Glomerular visceral epithelial cell (primary cell): ENCODE measurements around the gene LIN7B.
"Not testable (repeated sequence)": the region's sequence is repeated elsewhere in the genome, so short reads cannot be mapped to it uniquely, and the experiment has no call there.

Experiments used
- DNase-seq: peaks from one replicate; pipeline ENCODE4 v3.0.0-alpha.2; 2016; ENCODE audit errors: extremely low spot score

LIN7B gene

DNA sequence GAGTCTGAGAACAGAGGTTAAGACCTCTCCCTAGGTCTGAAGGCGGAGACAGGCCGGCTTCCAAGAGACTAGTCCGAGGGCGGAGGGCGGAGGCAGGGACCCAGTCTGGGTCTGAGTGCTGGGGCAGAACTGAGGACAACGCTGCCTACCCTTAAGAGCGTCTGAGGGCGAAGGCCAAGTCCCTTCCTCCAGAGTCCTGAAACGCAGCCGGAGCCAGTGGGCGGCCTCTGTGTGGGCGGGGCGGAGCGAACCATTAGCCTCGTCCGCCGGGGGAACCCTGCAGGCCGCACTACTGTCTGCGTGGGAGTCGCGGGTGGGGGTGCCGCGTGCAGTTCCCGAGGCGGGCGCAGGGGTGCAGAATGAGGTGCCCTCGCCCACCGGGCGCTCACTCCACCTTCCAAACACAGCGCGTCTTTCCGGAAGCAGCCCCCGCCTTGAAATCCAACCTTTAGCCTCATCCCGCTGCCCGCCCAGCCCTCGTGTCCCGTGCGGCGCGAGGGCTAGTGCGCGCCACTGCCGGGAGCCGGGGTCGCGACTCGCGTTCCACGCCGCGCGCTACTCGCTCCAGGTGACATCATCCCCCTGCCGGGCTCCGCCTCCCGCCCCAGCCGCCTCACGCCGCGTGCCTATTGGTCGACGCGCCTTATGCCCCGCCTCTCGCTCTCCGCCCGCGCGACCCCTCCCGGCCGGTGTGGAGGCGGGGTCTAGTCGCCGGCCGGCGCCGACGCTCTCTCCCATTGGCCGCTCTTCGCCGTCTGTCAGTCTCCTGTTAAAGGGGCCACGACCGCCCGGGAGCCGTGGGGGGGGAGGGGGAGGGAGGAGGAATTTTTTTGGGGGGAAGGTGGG lies 4.6 kb downstream of the LIN7B start, which contains the start of gene C19orf73:
Gene C19orf73 (minus strand): TSS at position 579 of the 846 bp plus-strand sequence. CDS start 121 bp downstream, at position 458.
- DNase-seq, result peak; percentile 96

DNA sequence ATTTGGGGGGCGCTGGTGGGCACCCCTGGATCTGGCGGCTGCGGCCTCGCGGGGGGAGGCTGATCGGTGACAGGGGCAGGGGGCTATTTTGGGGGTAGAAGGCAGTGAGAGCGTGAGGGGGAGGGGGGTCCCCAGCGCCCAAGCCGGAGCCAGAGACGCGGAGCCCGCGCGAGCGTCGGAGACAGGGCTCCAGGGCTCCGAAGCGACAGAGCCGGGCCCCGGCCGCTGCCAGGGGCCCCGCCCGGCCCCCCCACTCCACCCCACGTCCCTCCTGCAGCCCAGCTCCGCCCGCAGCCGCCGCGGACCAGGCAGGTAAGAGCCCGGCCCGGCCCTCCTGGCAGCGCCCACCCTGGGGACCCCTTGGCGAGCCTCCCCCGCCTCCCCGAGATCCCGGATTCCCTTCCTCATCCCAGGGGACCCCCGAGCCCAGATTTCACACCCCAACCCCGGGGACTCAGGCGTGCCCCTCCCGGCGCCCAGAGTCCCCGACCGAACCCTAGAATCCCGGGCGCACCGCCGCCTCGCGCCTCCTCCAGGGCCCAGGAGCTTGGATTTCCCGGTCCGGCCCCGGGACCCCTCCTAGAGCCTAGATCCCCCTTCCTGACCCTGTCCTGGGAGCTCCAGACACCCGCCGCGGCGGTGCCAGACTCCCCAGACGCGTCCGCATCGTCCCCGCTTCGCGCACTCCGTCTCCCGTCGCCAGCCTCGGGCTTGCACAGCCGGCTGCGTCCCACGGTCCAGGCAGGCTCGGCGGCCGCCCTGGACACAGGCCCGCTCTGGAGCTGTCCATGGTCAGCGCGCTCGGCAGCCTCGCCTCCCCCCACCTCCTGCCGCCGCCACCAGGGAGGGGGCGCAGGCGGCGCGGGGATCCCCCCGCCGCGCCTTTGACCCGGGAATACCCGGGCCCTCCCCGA lies 5.5 kb downstream of the LIN7B start, which contains the start of gene PPFIA3:
Gene PPFIA3 (plus strand): TSS at position 134 of the 914 bp plus-strand sequence. CDS start 8,330 bp downstream, outside the sequence.
- DNase-seq, result peak; percentile 61

- DNase-seq, result no peak
These were observed 6.1 kb downstream of the LIN7B start for GRCh38 chr19:49120325-49120683.

DNA sequence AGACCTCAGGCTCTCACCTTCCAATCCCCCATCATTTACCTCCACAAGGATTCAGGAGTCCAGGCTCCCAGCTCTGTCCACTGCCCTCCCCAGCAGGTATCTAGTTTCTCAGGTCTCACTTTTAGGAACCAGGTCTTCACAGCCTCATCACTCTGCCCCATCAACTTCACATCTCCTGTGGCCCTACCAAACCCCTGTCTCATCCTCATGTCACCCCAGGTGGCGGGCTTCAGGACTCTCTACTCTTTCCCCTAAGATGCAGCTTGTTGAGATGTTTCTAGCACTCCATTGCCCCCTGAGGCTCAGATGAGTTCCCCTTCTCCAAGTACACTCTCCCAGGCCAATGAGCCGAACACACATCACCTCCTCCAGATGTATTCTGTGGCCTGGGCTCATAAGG lies 6.7 kb downstream of the LIN7B start:
- no peak for DNase-seq

DNA sequence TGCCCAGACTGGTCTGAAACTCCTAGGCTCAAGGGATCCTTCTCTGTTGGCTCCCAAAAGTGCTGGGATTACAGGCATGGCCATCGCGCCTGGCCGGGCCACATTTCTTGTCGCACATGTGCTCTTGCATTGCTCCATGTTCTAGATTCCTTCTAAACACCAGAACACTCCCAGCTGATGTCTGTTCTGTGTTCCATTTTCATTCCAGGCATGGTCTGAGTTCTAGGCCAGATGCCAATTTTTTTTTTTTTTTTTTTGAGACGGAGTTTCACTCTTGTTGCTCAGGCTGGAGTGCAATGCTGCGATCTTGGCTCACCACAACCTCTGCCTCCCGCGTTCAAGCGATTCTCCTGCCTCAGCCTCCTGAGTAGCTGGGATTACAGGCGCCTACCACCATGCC lies 7.7 kb downstream of the LIN7B start:
- not testable (repeated sequence) for DNase-seq

GRCh38 chr19:49123285-49123684 lies 9.1 kb downstream of the LIN7B start:
- DNase-seq, result not testable (repeated sequence)

DNA sequence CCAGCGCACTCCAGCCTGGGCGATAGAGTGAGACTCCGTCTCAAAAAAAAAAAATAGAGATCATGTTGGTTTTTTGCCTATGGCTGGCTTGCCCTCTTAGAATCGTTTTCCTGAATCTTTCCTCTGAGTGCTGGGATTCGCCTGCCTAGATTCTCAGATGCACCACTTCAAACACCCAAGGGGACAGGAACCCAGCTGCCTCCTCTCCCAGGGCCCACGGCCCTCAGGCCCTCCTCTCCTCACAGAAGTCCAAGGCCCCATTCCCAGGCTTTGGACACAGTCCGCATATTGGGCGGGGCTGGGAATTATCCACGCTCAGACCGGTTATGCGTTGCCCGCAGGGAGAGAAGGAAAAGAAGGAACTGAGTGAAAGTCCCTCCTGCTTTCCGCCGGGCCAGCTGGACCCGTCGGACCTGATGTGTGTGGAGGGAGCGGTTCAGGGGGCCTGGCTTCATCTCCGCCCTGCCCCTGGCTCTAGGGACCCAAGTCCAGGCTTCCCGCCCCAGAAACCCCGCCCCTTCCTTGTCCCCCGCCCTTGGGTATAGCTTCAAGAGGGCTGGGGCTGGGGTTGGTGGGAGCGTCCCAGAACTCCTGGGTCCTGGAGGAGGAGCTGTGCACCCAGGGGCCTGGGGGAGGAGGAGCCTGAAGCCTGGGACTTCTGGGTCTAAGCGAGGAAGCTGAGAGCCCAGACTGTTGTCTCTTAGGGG lies 11.0 kb downstream of the LIN7B start:
- no peak for DNase-seq

DNA sequence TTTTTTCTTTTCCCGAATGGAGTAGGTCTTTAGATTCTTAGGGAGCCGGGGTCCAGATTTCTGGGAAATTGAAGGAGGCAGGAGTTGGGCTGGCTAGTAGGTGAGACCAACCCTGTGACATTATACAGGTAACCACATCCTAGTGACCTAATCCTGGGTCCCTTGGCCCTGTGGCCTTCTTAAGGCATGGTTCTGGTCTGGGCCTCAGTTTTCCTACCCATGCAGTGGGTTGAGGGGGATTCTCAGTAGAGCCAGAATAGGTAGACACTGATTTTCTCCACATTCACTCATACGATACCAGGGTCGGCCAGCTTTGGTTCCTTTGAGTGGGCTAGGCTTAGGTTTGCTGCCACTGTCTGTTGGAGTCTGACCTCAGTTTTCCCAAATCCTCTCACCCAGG lies 12.4 kb downstream of the LIN7B start:
- no peak for DNase-seq

DNA sequence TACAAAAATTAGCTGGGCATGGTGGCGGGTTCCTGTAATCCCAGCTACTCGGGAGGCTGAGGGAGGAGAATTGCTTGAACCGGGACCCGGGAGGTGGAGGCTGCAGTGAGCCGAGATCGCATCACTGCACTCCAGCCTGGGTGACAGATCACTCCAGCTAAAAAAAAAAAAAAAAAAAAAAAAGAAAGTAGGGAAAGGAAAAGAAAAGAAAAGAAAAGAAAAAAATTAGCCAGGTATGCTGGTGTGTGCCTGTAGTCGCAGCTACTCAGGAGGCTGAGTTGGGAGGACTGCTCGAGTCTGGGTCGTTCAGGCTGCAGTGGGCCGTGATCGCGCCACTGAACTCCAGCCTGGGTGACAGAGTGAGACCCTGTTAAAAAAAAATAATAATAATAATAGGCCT lies 13.1 kb downstream of the LIN7B start:
- DNase-seq, result not testable (repeated sequence)

DNA sequence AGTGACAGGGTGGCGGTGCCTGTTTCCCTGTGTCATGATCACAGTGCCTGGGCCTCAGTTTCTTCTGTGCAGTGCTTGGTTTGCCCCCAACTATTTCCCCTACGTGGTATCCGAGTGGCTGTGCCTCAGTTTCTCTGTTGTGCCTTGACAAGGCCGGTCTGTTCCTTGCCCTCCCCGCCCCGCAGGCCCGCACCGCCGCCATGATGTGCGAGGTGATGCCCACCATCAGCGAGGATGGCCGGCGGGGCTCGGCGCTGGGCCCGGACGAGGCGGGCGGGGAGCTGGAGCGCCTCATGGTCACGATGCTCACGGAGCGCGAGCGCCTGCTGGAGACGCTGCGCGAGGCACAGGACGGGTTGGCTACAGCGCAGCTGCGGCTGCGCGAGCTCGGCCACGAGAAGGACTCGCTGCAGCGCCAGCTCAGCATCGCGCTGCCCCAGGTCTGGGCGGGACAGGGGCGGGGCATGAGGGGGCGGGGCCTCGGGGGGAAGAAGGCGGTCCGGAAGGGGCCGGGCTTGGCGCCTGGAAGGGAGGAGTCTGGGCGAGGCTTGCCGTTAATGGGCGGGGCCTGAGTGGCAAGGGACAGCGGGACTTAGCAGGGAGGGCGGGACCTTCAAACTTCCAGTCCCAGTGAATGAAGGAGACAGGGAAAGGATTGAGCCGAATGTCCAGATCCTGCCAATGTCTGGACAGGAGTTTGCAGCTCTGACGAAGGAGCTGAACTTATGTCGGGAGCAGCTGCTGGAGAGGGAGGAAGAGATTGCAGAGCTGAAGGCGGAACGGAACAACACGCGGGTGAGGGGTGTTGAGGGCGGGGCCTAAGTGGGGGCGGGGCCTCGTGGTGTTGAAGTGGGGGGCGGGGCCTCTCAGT lies 13.7 kb downstream of the LIN7B start:
- peak; percentile 99 for DNase-seq

GRCh38 chr19:49128545-49129237 lies 14.5 kb downstream of the LIN7B start:
- no peak for DNase-seq

- no peak for DNase-seq
These were observed 15.0 kb downstream of the LIN7B start for GRCh38 chr19:49129238-49129583.

- no peak for DNase-seq
These were observed 16.2 kb downstream of the LIN7B start for GRCh38 chr19:49130325-49130724.

DNA sequence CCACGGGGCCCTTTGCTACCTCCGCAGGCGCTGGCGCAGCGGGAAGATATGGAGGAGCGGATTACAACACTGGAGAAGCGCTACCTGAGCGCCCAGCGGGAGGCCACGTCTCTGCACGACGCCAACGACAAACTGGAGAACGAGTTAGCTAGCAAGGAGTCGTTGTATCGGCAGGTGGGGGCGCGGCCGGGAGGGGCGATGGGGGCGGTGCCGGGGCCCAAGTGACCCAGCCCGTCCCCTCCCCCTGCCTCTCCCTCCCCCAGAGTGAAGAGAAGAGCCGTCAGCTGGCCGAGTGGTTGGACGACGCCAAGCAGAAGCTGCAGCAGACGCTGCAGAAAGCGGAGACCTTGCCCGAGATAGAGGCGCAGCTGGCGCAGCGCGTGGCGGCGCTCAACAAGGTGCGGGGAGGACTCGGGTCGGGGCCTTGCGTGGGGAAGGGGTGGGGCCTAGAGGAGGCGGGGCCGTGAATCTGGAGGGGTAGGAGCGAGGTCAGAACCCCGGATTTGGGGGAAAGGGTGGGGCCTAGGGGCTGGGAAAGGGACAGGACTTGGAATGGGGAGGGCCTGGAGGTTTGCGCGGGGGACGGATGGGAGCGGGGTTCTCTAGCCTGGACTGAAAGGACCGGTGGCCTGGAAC lies 18.9 kb downstream of the LIN7B start:
- DNase-seq, result no peak

GRCh38 chr19:49133621-49134454 lies 19.7 kb downstream of the LIN7B start:
- DNase-seq, result no peak

GRCh38 chr19:49135686-49136085 lies 21.5 kb downstream of the LIN7B start:
- DNase-seq, result no peak

GRCh38 chr19:49136771-49137171 lies 22.6 kb downstream of the LIN7B start:
- no peak for DNase-seq

DNA sequence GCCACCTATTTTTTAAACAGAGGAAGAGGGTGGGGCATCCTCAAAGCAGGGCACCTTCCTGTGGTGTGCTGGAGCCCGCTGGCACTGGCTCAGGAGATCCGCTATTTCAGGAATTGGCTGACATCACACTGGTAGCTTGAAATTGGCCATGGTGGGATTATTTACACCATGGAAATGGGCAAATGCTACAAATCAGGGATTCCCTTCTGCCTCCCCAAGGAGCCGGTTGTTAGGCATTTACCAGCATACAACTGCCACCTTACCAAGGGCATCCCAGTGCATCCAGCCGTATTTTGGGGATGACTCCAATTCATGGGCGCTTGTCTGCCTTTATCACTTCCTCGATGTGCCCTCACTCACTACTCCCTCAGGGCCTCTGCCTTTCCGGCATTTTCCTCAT lies 26.8 kb downstream of the LIN7B start:
- DNase-seq, result no peak

DNA sequence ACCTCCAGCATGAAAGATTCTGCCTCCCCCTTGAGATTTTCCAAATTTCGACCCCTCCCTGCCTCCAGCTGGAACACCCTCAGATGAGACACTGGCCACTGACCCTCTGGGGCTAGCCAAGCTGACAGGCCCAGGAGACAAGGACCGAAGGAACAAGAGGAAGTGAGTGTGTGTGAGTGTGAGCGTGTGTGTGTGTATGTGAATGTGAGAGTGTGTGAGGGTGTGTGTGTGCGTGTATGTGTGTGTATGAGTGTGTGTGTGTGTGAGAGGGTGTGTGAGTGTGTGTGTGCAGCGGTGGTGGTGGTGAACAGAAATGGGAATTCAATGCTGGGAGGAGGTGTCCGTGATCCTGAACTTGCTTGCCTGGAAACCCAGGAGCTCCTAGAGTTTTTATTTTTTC lies 27.2 kb downstream of the LIN7B start:
- DNase-seq, result no peak
